ENCODE measurements around the gene DUSP7.

DUSP7 gene

DNA sequence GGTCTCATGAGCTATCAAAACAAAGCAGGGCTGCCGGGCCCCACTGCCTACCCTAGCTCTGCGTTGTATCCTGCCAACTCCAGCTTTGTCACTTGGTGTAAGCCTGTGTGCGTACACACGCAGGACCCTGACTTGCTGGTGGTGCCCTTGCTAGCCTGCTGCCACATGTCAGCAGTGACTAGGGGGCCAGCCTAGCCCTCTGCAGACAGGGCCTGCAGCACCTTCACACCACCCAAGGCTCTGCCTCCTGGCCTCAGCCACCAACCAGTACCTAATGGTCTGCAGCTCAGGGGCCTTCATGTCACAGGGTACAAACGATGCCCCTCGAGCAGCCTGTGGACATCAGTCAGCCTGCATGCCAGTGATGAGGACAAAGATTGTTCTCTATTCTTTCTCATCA is 30.1 kb upstream of the DUSP7 start:
- no peak for FAIRE-seq

DNA sequence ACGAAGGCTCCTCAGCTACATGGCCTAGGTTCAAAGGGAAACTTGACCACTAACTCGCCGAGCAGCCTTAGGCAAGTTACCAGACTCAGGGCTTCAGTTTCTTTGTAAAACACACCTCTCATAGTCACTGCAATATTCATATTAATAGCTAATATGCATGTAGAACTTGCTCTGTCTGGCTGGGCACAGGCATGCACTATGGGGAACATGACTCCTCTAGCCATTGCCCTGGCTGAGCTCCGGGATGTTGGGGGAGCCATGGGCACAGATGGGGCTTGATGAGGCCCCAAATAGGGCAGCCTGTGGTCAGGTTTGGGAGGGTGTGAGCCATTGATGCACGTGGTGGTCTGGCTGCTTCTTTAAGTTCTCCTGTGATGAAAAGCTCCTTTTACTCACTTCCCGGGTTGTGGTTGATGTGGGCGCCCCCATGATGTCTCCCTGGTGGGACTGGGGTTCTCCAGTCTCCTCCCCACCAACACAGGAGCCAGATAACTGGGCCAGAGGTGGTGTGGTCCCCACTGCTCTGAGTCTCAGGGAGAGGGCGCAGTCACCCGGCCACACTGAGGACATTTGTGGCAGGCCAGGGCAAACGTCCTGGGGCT is 29.4 kb upstream of the DUSP7 start:
- no peak for FAIRE-seq

DNA sequence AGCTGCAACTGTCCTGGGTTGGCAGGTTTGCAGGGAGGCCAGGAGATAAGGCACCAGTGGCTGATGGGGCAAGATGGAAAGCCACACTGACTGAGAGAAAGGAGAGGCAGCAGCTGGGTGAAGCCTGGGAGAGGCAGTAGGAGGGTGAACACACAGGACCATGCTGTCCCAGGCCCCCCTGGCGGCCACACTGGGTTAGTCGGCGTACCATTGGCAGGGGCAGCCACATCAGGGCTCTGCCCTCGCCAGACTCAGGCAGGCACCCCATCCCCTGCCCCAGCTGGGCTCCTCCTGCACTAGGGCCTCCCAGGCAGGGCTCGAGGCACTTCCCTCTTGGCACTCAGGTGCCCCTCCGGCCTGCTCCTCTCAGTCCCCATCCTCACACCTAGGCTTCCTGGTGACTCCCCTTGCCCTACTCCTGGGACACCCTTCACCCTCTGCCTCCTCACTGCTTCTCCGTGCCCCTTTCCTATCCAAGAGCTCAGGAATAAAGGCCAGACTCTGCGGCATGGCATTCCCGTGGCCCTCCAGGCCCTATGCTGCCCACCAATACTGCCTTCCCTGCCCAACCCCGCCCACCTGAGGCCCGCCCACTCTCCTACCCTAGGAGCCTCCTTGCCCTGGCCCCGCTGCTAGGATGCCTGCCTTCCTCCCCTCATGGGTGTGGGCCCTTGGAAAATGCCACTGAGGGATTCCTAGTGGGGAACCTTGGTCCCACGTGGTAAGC is 28.7 kb upstream of the DUSP7 start:
- FAIRE-seq, result no peak

DNA sequence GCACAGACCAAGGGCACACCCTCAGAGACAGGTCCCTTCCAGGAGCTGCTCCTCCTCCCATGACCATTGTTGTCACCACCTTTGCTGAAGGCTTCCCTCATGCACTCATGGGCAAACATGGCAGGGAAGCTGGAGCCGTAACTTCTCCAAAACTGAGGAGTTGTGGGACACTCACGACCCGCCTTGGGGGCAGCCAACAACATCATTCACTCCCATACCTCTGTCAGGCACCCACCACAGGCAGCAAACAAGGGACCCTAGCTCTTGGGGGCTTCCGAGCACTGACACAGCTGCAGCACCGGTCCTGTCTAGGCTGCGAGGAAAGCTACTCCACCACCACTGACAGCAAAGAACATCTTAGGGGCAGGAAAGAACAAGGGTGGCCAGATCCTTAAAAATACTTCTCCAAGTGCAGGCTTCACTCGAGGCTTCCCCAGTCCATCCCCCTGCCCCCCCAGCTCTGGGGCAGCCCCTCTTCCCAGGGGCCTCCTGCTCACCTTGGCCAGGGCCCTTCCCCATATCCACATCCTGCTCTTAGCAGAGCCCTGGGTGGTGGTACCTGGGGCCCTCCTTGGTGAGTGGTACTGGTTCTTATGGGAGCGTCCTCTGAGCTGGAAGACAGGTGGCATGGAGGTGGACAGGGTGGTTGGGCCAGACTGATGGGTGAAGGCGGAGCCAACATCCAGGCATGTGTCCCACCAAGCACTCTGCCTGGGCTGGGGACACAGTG is 28.0 kb upstream of the DUSP7 start:
- FAIRE-seq, result no peak

DNA sequence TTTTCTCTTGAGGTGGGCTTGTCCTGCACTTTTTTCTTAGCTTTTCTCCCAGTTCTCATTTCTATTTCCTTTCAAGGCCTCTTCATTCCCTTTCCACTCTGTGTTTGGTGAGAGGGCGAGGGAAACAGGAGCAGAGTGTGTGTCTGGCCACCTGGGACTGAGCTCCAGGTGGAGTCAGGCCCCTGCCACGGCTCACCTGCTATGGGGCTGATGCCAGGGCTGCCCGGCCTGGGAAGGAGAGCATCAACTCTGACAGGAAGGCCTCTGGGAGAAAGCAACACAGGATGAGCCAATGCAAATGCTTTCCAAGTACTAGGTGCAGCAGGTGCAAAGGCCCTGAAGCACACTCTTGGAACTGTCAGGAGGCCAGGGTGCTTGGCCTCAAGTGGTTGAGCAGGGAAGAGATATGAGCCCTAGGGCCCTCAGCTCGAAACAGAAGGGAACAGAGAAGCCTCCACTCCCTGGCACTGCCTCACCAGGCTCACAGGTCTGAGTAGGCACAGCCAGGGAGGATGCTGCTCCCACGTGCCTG is 27.3 kb upstream of the DUSP7 start:
- FAIRE-seq, result no peak

DNA sequence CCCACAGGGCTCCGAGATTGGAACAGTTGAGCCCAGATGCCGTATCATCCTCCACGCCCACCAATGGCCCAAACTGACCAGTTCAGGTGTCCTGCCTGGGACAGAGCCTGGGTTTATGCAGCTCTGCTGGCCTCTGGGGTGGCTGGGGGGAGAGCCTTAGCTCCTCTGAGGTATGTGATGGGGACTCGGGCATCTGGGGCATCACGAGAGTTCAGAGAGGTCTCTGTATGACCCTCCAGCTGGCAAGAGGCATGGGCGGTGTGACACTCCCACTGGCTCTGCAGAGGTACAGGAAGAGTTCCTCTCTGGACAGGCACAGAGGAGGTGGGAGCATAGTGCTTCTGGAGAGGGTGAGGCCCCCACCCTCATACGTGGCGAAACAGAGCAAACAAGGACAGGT is 26.6 kb upstream of the DUSP7 start:
- no peak for FAIRE-seq

DNA sequence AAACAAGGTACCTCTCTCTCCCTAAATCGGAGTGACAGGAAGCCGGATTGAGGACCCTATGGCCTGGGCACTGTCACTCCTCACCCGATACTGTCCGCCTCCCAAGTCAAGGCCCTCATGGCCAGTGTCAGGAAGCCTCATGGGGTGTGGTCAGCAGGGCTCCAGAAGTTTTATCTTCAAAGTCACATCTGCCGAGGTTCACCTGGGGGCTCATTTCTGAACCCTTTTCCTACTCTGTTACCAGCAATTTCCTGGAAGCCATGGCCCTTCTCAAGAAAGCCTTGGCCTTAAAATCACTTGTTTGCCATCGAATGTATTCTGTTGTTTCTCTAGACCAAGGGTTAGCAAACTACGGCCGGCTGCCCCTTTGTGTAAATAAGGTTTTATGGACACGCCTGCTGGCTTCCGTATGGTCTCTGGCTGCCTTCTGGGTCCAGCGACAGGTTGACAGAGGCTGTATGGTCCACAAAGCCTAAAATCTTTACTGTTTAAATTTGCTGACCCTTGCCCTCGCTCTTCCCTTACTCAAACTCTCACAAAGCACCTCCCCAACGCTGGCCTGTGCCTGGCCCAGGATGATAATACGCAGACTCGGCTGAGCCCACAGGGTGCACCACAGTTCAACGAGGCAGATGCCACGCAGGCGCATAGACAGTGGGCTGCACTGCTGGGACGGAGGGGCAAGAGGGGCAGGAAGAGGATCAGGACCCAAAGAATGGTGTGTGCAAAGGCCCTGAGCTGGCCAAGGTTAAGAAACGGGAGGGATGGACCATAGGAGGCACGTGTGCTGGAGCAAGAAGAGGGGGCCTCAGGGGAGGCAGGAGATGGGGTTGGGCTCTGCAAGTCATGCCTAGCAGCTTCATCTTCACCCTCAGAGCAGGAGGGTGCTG is 24.7 kb upstream of the DUSP7 start:
- FAIRE-seq, result no peak

DNA sequence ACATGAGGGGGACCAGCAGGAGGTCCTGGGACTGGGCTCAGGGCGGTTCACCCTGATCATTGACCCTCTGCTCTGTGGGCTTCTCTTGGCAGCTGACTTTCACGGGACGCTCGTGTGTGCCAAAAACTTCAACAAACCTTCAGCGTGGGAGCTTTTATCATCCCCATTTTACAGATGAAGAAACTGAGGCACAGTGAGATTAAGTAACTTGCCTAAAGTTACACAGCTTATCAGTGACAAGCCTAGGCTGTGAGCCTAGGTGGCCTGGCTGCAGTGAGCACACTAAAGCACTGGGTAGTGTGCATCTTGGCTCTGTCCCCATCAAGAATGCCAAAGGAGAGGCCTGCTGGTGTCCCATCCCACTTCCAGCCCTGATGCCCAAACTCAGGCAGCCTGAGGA is 23.6 kb upstream of the DUSP7 start:
- no peak for FAIRE-seq

DNA sequence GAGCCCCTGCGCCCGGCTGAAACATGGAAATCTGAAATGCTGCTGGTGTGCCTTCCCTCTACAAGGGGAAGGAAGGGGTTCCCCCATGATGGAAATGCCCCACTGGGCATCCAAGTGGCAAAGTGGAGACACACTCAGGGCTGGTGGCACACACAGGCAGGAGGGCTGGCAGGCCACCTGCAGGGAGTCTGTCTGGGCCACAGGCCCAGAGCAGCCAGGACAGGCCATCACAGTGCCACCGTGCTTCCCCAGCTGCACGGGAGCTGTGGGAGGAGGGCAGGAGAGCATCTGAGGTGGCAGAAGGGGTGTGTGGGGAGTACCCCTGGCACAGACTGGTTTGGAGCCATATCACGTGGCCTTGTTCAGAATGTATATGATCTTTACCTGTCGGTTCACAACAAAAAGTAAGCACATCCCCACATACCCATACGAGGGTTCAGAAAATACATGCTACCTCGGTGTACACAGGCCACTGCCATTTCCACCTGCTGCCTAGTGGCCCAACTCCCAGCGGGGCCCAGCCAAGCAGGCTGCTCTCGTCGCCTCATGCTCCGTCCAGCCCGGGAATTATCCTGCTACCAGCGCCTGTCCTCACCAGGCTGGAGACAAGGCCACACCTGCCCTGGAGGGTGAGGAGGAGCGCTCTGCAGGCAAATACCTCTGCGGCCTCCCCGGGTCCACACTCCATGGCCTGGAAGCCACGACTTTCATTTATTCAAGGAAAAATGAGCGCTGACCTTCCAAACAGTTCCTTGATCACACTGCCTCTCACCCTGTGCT is 22.6 kb upstream of the DUSP7 start:
- FAIRE-seq, result no peak

DNA sequence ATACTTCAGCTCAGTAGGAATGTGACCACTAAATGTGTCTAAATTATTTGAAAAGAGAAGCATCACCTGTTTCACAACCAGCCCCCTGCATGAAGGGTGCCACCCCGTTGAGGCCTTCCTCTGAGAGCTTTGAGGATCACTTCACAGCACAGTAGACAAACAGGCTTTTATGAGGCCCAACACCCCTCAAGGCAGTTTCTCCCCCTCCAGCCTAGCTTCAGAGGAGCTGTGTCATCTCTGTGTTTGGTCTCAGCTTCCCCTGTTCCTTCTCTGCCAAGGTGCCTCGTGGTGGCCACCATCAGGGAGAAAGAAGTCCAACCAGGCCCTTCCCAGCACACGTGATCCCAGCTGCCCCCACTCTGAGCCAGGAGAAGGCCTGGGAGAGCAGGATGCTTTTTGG is 21.6 kb upstream of the DUSP7 start:
- no peak for FAIRE-seq

DNA sequence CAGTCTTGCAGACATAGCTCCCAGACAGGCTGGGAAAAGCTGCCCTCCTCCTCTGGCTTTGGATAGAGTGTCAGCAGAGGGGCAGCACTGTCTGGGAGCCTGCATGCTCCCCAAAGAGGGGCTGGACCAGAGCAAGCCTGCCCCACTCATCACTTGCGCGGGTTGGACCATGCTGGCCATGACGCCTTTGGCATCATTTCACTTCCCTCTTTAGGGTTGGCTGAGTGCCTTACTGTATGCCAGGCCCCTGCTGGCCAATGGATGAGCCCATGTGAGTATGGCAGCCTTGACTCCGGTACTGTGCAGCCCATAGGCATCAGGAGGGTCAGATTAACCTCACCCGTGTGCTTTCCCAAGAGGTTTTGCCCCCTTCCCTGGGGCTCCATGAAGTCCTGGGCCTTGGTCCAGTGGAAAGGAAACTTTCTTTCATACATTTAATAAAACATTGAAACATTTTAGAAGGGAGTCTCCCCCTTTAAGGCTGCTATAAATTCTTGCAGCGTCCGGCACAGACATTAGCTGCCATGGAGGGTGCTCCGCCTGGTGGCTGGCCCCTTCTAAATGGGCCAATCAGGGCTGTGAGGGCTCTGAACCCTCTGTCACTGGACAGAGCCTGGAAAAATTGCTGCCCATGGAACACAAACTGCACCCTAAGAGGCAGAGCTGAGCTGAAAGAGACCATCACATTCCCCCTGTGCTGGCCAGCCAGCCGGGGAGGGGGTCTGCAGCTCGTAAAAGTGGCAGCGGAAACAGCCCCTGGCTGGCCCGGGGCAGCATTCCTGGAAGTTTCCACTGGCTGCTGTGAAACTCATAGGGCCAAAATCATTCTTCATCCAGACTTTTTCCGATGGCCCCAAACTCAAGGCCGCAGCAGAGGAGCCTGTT is 20.8 kb upstream of the DUSP7 start:
- FAIRE-seq, result no peak

DNA sequence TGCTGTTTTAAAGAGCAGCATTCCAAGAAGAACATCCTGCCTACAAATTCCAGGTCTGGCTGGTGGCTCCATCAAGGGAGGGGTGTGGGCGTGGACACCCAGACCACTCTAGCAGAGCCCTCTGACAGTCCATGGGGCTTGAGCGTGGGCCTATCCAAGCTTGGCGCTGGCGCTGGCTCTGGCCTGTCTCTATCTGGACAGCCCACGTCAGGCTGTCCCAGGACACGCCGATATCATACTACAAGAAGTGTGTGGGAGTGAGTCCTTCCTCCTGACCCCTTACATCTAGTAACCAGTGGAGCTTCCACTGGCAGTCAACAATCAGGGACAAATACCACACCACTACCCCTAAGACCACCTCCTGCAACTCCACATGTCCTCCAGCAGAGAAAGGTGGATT is 17.1 kb upstream of the DUSP7 start:
- FAIRE-seq, result no peak

DNA sequence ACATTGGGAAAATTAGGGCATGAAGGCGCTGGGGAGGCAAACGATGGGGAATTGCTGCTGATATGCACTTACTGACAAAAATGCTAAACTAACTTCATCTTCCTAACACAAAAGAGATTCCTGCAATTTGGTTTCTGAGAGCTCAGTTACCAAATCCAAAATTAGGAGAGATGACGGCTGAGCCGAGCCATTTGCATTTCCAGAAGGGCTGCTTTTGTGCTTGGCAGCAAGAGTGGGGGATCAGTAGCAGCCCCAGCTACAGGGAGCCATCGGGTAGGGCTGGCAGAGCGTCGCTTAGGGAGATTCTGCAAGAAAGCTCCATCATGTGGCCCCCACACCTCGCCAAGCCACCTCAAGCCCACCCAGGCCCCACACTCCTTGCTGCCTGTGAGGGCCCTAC is 16.1 kb upstream of the DUSP7 start:
- FAIRE-seq, result no peak

DNA sequence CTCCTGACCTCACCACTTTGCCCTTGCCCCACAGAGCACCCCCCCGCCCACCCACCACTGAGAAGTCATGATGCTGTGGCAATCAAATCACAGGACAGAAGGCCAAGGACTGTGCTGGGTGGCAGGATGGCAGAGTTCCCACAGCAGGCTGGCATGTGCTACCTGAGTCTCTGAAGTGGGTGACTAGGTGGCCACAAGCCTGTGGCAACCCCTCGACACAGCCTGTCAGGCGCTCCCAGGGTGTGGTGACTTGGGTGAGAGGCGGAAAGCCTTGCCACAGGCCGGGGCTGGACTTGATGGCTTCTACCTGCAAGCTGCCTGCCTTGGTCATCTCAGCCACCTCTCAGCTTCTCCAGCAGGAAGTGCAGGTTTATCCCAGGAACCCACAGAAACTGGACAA is 15.6 kb upstream of the DUSP7 start:
- no peak for FAIRE-seq

DNA sequence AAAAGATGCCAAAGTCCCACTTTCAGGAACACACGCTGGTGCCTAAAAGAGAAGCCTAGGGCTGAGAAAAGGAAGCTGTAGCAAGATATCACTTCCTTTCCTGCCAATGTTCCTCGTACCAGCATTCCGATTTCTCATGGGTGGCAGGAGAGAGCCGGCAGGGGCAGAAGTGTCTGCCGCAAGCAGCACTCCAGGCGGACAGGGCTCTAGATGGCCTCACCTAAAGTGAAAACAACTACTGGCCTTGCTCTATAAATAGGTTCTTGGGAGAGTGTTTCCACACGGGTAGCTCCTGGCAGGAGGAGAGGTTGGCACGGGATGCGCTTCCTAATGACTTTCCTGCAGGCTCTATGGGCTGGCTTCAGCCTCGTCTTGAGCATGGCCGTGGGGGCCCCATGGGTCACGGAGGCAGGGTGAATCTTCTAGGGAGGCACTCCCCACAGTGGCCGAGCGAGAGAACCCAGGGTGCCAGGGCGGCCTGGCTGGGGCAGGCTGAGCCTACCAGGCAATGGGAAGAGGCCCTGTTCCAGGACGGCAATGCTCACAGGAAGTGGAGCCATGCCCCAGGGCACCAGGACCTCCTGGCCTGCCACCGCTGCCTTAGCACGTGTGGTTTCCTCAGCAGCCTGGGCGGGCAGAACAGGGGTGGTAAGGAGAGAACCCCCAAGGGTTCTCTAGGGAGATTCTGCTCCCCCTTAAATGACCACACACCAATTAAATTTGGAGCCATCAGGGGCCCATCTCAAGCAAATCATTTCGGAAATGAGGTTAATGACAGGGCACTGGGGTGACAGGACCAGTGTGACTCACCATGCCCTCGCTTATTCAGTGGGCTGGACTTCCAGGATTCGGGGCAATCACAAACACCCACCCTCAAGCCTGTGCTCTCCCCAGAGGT is 14.6 kb upstream of the DUSP7 start:
- FAIRE-seq, result no peak

DNA sequence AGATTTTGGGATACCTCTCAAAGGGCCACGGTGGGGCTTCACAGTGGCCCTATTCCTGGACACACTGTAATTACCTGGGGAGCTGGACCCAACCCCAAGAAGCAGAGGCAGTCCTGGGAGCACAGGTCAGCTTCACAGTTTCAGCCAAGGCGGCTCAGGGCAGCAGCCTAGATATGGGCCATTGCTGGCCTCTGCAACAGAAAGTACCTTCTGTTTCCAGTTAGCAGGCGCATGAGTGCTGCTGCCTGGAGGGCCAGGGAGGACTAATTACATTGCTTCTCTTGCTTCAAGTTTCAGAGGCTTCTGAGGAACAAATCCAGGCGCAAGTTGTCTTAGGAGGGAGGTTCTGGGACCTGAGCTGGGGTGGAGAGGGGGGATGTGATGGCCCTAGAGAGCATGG is 13.5 kb upstream of the DUSP7 start:
- no peak for FAIRE-seq

DNA sequence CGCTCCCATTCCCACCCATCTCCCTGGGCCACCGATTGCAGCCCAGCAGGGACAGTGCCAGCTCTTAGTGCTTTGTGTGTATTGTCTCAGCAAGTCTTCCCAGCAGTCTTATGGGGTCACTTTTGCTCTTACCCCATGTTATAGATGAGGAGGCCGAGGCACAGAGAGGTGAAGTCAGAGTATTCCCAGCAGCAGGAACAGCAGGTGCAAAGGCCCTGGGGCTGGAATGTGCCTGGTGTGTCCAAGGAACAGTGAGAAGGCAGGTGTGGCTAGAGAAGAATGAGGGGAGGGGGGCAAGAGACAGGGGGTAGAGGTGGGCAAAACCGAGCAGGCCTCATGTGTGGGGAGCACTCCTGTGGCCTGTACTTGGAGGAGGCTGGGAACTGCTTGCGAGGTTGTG is 12.8 kb upstream of the DUSP7 start:
- FAIRE-seq, result no peak

DNA sequence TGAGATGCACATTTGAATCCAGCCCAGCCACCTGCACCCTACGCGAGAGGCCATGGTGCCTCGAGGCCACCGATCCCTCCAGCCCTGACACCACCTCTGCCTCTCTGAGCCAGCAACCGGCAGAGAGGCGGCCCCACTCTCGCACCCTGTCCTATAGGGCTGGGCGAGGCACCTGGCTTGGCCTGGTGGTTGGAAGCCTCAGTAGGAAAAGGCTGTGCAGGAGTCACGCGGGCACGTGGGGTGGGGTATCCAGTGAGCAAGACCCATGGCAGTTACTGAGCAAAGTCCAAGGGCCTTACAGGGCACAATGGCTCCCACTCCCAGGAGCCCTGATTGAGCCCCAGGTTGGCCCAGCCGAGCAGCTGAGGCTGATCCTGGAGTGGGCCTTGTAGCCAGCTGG is 12.4 kb upstream of the DUSP7 start:
- FAIRE-seq, result no peak

DNA sequence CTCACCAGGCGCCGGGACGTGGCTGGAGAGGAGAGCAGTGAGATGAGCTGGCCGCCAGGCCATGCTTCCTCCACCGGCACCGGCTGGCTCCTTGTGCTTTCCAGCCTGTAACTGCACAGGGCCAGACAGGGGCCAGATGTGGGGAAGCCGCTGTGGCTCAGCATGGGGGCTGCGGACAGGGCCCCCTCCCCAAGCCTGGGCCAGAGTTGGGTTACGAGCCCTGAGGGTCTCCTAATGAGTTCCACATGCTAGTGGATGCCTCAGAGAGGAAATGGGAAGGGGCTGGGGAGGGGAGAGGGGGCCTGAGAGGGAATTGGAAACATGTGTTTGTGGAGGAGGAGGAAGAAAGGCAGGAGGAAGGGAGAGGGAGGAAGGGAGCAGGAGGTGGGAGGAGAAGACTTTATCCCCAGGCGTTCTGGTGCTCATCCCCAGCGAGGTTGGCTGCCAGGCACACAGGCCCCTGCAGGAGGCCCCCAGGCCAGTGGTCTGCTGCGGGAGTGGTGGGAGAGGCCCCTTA is 11.7 kb upstream of the DUSP7 start:
- FAIRE-seq, result no peak

DNA sequence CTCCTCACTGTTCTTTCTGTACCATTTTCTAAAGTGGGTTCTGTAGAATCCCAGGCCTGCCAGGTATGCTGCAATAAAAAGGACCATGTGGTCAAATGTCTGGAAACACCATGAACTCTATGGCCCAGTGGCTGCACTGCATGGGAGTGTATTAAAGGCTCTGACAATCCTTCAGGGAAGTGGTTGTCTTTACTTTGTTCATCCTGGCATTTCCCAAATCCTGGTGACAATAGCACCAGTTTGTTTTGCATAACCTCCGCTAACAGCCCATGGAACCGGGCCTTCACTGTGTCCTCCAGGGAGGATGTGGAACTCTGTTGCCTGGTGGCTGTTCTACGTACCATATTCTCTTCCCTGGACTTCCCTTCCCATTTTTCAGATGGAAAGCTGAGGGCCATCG is 11.2 kb upstream of the DUSP7 start:
- no peak for FAIRE-seq
